8988T (cell line): ENCODE data around the gene ODF2L.

Source experiments
- DNase-seq: peaks from one replicate; pipeline ENCODE4 v3.0.0; 2011

The ODF2L gene, protein sequence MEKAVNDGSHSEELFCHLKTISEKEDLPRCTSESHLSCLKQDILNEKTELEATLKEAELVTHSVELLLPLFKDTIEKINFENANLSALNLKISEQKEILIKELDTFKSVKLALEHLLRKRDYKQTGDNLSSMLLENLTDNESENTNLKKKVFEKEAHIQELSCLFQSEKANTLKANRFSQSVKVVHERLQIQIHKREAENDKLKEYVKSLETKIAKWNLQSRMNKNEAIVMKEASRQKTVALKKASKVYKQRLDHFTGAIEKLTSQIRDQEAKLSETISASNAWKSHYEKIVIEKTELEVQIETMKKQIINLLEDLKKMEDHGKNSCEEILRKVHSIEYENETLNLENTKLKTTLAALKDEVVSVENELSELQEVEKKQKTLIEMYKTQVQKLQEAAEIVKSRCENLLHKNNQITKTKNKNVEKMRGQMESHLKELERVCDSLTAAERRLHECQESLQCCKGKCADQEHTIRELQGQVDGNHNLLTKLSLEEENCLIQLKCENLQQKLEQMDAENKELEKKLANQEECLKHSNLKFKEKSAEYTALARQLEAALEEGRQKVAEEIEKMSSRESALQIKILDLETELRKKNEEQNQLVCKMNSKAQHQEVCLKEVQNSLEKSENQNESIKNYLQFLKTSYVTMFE

DNA sequence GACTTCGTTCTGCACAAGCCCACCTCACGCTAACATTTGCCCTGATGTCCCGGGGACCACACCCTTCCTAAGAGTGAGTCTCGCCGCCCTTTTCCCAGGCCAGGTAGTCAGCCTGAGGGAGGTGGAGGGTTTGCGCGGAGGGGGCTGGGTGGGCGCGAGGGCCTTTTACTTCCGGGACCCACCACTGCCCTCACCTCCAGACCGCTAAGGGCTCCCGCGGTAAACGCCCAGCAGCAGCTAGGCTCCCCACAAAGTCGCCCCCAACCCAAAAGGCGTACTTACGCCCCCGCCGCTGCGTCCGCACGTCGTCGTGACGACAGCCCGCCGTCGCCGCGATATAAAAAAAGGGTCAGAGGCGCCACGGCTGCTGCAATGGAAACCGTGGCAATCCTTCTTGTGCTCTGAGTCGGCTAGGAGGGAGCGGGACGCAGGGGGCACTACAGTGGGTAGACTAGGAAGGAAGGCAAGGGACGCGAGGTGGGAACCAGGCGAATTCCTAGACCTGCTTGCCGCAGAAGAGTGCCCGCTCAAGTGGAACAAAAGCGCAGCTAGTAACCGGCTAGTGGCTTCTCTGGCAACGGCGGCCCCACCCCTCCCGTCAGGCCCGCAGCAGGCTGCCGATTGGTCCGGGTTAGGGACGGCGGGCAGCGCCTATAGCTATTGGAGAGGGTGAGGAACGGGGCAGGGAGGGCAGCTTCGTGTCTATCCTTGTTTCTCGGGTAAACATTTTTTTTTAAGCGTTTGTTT is at the start of gene ODF2L:
TSS of gene ODF2L (minus strand) at position 573 of the 747 bp plus-strand sequence. CDS start 9,296 bp downstream, outside the sequence.
- no peak for DNase-seq

DNA sequence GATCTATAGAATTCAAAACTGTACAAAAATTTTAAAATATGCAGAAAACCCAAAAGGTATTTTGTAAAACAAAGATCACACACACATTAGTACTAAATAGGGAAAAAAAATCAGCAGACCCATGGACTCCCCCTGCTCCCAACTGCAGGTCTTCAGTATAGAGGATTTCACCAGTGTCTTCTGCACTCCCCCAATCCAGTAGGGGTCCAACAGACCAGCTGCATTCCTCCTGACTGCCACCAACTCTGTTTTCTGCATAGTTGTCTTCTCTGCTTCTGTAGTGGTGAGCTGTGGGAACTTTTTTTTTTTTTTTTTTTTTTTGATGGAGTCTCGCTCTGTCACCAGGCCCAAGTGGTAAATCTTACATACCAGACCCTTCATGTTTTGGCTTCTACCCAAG is 49.8 kb upstream of the ODF2L start:
- DNase-seq = no peak

DNA sequence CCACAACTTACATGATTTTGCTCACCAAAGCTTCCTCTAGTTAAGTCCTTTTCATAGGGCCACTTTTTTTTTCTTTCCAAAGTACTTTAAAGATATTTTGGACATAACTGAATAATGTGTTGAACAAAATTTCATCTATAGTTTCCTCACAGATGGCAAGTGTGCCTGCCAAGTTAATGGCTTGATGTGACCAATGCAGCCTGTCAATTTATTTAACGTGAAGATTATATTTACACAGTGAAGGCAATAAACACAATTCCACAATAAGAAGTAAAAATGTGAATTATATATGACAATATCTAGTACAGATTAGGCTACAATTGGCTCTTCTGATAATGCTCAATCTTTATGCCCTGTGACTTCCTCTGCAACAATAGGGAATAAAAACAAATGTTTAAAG is 45.9 kb upstream of the ODF2L start:
- no peak for DNase-seq

DNA sequence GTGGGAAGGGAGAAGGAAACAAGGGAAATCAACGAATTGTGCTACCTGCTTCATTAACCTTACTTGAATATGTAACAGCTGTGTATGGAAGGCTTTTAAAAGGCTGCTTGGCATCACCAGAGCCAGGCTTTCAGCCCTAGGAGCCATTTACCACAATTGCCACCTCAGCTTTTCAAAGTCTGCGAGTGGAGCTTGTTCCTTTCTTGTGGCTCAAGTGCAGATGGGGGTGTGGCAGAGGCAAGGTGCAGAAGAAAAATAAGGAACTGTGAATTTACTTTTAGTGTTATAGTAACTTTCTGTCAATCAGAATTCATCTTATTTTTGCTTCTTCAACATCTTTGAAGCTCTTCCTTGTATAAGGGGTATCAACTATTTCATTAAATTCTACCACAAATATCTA is 45.5 kb upstream of the ODF2L start:
- no peak for DNase-seq

DNA sequence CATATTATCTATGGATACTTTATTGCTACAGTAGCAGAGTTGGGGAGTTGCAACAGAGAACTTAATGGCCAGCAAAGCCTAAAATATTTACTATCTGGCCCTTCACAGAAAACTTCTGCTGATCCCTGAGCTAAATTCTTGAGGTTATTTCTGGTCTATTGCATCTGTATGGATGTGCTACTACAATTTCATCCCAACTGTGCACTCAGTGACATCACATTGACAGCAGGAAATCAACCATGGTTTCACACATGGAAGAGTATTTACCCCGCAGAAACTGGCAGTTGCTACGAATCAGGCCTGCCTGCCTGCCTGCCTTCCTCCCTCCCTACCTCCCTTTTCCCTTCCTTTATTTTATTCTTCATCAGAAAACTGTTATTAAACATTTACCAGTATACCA is 39.9 kb upstream of the ODF2L start:
- no peak for DNase-seq

DNA sequence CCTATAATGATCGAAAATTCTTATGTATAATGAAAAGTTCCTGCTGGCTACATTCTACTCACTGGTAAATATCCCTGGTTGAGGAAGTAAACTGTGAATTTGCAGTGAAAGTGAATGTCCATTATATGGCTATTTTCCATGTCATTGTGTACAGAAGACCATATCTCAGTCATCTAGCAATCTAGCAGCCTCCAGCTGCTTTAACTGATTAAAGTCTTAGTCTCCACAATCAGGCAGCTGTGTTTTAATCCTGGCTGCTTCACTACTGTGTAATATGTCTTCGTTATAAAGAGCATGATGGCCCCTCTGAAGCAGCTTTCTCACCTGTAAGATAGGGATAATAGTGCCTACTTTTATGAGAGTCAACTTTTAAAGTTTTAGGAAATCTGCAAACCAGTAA is 39.2 kb upstream of the ODF2L start:
- no peak for DNase-seq

DNA sequence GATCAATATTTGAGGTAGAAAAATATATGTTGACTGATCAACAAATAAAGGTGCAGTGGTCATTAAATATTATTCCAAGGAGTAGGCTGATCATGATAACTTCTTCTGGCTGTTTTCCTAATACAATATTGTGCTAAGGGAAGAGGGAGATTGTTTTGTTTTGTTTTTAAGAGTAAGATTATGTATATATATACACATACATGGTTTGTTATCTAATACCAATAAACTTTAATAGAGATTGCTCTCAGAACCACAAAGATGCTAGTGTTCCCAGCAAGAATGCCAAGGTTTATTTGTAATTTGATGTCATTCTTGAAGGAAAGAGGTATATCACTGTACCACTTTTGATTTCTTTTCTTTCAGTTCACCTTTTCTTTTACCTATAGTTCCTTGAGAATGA is 37.9 kb upstream of the ODF2L start:
- DNase-seq = no peak

DNA sequence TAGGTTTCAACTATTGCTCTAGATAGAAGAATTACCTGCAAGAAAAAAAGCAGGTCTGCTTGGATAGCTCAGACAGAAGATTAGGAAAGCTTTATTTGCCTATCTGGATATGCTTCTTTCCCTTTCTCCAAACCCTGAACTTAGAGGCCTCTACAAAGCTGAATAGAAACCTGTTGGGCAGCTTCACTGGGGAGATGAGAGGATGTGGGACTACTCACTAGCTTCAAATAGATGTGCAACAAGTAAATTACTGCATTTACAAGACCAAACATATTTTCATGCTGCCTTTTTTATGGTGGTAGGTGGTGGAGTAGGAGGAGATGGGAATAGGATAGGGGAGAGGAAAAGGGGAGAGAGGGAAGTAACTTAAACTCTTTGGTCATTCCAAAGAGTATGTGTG is 34.3 kb upstream of the ODF2L start:
- DNase-seq = no peak

DNA sequence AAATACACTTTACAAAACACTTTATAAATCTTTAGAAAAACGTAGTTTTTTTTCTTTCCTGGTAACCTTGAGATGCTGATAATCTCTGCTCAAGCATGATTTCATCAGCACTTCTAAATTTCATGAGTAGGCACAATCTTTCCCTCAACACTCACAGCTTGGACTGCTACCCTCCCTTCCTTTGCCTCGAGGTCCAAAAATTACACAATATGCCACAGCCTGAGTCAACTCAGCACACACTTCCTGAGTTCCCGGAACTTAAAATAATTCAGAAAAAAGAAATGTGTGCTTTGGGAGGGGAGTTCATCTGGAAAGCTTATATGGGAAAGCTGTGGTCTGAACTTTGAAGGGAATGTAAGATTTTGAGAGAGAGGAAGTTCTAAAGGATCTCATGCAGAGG is 33.7 kb upstream of the ODF2L start:
- no peak for DNase-seq

DNA sequence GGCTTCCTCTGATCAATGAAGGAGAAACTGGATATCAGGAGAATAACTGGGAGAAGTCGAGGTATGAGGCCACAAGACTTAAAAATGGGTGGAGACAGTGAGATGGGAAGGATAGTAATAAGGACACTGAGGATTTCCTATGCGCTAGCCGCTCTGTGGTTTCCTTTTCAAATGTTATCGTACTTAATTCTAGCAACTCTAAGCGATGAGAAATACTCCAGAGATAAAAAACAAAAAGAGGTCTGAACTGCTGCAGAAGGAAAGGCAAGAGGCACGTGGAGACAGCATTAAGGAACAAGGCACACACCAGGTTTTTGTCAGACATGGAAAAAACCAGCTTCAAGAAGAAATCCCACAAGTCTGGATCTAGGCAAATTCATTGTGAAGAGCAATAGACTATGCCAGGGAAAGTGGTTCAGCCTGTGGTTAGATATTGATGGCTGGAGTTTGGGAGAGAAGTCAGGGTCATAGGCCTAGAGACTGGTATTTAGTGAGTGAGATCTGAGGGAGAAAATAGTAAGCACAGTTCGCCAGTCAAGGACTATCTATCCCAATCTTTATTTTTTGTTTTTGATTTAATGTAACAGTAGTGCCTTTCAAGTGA is 33.1 kb upstream of the ODF2L start:
- no peak for DNase-seq

DNA sequence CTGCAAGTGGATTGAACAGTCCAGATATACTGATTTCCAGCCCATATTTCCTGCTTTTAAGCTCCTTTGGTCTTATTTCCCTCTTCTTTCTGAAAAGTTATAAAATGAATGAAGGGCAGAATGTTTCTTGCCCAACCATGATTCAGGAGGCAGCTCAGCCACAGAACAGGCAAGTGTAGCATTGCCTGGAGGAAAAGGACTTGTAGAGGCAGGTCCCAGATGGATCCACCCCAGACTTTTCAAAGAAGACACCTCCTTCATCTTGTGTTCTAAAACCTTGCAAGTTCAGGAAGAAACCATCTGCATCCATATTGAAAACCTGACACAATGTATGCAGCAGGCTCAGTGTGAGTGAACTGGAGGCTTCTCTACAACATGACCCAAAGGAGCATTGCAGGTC is 27.8 kb upstream of the ODF2L start, which contains the start of gene CLCA2:
TSS of gene CLCA2 (plus strand) at position 299 of the 400 bp plus-strand sequence. CDS start at position 376, 77 bp downstream.
- DNase-seq = no peak

DNA sequence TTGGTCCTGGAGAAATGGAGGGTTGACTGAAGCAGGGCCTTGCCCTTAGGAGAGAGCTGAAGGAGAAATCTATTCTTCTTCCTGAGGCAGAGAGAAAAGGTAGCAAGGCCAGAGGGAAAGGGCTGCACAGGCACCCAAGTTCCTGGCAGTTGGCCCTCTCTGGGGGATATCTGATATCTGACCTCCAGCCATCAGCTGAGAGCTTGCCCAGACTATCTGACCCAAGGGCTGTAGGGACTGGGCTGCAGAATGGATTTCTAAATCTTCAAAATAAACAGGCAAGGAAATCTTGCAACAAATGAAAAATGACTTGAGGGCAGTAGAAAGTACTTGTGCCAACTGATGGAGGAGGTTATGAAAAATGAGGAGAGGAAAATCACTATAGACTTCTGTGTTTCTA is 27.4 kb upstream of the ODF2L start:
- no peak for DNase-seq

DNA sequence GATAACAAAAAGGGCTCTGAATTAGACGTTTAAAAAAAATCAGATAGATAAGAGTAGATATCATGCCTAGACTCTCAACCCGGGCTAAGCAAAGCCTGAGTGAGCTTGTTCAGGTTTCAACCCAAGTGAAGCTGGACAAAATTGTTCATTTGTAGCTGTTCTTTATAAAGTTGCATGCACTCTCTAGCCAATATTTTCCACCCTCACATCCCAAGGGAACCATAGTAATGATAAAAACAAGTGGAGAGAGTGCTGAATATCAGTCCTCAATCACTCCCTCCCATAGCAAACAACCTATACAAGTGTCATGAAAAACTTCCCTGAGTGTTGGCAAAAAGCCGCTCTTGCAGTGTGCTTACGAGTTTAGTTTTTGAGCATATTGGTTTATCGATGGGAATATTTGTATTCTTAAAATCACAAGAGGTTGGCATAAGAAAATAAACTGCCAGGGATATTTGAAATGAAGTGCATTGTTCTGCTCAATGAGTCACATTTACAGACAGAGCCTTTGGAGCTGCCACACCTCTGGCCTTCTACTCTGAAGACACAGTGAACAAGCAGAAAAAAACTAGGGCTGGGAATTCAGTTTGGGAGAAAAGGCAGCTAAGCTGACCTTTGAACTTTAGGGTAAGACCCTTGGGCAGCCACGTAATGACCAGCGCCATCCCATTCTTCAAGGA is 25.6 kb upstream of the ODF2L start:
- no peak for DNase-seq

DNA sequence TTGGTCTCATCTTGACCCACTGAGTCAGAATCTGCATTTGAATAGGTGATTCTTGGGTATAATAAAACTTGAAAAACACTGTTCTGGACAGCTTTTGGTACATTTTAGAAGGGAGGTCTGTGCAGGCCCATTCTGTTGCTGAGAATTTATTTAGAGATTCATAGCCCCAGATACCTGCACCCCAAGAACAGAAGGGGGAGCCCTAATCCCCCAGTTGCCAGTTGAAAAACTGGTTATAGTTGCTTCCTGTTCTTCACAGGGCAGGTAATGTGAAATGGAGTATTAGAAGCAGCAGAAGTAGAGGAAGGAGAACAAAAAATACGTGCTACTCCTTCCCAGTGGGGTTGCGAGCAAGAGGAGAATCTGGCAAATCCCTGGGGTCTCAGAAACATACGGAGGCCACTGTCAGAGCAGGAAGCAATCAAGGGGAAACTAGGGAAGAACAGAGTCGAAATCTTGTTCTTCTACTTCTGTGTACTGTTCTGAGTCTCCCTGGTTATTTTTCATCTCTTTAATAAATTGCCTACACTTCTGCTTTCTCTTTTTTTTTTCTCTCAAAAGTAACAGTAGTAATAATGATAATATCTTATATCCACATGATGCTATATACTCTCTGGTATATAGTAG is 23.3 kb upstream of the ODF2L start:
- DNase-seq = no peak

DNA sequence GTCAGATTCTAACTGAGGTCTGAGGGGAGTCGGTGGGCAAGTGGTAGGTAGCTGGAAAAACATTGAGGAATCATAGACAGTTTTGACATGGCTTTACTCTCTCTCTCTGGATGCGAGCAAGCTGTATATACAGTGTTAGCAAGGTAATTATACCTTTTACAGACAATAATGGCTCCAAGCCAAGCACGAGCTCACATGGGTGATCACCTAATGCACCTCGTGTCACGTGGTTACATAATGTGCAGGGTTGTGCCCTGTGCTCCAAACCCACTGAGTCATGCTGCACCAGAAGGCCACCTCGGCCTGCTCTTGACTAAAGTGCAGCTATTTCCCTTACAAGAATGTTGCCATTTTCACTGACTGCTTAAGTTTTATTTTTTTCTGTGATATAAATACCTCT is 20.2 kb upstream of the ODF2L start:
- no peak for DNase-seq

DNA sequence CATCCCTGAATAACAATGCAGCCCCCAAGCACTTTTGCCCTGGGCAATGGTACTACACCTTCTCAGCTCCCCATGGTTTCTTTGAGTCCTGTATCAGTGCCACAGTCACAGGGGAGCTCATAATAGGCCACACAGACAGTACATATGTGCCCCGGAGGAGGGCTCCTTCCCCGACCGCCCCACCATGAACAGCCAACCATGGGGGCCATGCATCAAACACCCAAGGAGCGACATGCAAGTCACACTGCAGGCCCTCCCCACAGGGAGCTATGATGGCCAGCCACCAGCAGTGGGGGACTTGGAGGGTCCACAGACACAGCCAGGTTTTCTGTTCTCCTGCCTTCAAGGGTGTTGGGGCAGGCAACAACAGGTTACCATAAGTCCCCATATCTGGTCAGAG is 14.8 kb upstream of the ODF2L start:
- DNase-seq = no peak

DNA sequence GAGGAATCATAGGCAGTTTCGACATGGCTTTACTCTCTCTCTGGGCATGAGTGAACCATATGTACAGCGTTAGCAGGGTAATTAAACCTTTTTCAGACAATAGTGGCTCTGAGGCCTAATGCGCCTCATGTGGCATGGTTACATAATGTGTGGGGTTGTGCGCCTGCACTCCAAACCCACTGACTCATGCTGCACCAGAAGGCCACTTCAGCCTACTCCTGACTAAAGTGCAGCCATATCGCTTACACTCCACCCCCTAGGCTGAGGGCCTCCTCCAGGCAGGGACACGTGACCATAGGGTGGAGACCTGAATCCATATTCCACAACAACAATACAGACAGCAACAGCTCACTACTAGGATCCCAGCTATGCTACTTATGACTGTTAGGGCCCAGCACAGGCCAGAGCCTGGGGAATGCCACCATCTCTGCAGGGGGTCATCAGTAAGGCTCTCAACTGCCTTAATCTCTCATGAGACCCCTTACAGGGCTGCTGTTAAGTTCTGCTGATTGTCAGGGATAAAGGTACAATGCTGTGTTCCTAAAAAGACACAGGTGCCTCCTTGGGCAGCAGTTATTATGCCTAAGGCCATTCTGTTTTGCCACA is 13.4 kb upstream of the ODF2L start:
- no peak for DNase-seq

DNA sequence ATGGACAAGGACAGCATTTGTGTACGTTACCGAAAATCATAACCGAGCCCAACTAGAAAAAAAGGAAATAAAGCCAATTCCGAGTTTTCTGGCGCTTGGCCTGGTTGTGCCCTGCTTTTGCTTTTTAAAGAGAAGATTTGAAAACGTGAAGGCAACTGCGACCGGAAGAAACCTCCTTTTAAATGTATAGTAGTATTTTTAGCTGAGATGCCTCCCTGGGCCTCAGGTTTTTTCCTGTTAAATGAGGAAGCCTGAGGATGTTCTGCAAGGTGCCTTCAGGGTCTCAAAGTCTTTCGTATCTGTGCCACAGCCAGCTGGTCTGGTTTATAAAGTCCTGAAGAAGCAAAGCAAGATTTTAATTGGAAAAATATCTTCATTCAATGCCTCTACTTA is 371 bp upstream of the ODF2L start:
- no peak for DNase-seq

DNA sequence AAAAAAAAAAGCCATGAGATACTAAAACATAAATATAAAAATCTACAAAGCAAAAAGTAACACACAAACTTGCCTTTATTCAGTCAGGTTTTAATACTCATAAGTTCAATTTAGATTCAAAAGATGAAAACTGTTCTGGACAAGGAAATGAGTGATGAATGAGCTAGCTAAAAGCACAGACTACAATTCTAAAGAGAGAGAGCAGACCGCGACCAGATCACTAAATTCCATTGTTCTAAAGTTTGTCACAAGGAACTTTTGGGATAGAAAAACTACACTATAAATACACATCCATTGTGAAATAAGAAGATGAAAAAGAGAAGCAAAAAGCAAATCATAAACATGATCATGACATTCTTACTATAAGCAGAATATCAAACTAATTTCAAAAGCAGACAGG is 1.7 kb downstream of the ODF2L start:
- DNase-seq = no peak

DNA sequence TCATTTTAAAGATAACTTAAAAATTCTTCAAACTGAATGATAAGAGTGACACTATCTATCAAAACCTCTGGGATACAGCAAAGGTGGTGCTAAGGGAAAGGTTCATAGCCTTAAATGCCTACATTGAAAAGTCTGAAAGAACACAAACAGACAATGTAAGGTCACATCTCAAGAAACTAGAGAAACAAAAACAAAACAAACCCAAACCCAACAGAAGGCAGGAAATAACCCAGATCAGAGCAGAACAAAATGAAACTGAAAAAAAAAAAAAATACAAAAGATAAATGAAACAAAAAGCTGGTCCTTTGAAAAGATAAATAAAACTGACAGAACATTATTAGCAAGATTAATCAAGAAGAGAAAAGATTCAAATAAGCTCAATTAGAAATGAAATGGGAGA is 6.8 kb downstream of the ODF2L start:
- no peak for DNase-seq

DNA sequence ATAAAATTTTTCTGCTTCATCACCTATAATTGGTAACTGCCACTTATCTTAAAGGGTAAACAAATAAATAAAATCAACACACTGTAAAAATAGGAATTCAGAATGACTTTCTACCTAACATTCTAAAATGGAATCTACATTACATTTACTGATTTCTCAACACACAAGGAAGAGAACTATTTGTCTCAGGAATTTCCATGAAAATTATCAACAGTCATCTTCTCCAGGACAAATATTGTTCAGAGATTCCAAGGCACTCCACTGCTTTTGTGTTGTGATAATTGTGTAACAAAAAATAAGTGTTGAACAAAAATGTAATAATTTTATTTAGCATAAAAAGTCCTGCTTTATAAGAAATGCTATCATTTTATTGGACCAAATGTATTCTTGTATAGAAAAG is 7.3 kb downstream of the ODF2L start:
- no peak for DNase-seq
